TTC549 (cell line): ENCODE results near the gene MYZAP.

Source experiments
- FAIRE-seq: peaks from 2 replicates; lab custom pipeline; 2012; peaks lifted over from hg19 to GRCh38; lab: Jason Lieb, UNC

The MYZAP gene

DNA sequence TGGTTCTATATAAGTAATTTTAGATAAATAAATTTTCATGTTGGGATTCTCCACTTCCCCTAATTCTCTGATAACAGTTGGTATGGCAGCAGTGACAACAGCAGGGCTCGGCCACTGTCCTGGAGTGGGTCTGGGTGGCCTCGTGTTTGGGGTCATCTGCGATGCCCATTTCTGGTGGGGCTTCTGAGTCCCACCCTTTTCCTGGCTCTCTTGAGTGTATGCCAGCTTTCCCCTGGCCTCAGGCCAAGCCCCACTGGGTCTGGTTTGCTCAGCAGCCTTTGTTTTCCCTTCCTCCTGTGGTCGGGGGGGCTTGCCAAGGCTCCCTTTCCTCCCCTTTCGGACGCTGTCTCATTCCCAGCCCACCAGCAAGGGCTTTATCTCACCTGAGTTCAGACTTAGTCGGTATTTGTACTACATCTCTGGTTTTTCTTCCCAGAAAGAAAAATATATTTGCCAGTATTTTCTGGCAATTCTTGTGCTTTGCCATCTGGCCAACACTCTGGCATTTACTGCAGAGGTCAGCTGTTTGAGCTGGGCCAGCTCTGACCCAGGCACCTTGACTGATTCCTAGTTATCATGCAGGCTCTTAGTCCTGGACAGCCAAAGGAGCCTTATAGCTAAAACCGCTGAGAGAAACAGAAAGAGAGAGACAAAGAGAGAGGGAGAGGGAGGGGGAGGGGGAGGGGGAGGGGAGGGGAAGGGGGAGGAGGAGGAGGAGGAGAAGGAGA is 35.2 kb downstream of the MYZAP start:
- no peak for FAIRE-seq

GRCh38 chr15:57631386-57632110 is 39.8 kb downstream of the MYZAP start:
- FAIRE-seq = no peak

- no peak for FAIRE-seq
These were observed 42.6 kb downstream of the MYZAP start for GRCh38 chr15:57634290-57634689.

- FAIRE-seq = no peak
These were observed 43.7 kb downstream of the MYZAP start for GRCh38 chr15:57635300-57635909.

GRCh38 chr15:57637846-57638245 is 46.1 kb downstream of the MYZAP start:
- FAIRE-seq = no peak

GRCh38 chr15:57639306-57639705 is 47.6 kb downstream of the MYZAP start:
- no peak for FAIRE-seq

DNA sequence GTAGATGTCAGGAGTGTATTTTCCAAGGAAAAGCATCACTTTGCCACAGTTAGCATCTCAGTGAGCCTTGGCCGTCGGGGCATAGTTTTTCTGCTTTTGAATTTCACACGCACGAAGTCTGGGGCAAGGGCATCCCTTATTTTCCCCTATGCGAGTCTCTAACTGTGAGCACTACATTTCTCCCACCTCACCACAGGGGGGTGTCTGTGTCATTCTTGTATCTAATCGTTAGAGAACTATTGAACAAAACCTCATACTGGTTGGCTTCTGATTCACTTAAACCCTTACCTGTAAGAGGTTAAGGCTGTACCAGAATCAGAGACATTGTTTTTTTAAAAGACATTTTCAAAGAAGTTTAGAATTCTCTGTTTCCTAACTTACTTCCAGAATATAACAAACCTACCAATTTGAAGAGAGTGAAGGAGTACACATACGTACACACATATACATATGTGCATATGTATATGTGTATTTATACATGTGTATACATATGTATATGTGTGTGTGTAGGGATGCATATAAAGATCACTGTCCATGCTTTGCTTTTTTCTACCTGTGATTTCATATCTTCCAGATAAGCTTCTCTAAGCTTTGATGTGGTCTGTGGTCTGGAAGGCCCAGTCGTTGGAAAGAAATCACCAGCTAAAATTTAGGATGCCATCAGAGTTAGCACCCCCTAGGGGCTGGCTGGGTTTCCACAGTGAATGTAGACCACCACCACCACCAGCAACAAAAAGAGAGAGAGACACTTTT is 49.4 kb downstream of the MYZAP start:
- no peak for FAIRE-seq

DNA sequence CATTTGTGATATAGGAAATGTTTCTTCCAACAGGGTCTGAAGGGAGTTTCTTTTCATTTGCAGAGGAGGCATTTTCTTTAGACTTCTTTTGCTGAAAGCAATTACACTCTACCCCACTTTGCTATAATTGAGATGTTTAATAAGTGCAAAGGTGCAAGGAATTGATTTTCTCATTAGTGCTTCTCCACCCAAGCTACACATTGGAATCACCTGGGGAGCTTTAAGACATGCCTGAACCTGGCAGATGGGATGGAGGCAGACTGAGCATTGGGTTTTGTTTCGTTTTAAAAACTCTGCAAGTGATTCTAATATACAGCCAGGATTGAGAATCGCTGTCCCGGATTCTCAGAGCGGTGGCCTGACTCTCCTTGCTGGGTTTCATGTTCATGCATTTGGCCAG is 52.1 kb downstream of the MYZAP start:
- no peak for FAIRE-seq

DNA sequence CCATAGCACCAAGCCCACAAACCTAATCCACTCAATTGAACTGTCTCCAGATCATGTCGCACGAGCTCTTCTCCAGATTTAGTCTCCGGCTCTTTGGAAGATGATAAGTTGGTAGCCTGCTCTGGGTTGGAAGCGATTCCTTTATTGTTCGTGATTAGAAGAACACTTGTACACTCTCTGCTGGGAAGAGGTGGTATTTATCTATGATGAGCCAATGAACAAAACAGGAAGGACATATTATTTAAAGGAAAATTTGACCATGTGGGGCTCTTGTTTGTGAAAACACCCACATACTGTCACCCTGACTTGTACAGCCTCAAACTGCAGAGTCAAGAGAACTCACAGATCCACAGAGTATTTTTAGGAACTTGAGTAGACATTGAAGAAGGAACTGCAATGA is 54.4 kb downstream of the MYZAP start:
- FAIRE-seq = no peak

DNA sequence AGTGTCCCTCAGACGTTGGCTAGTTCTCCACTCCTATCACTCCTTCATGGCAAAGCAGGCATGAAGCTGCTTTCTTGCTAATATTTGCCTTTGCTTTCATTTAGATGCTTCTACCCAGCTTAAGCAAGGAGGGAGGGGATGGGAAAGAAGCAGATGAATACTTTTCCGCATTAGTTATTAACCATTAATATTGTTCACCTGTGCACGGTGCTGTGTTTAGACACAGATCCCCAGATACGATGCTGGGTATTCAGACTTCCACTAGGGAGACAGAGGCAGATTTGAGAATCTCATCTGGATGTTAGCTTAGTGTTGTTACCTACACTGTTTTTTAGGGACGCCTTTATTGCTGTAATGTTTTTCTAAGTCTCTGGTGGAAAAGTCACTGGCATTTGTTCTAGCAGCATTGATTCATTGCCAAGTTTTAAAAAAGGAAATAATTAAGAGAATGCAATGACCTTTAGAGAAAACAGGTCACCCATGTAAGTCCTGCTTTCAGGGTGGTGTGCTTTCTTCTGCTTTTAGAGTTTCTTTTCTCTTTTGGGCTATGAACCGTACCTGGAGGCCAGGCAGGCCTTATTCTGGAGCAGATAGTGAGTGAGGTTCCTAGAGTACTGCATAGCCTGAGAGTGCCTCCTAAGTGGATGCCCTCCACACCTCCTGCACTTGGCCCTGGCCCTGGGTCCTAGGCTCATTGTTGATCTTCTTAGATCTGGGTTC is 55.5 kb downstream of the MYZAP start:
- no peak for FAIRE-seq

- no peak for FAIRE-seq
These were observed 56.1 kb downstream of the MYZAP start for GRCh38 chr15:57647791-57648130.

DNA sequence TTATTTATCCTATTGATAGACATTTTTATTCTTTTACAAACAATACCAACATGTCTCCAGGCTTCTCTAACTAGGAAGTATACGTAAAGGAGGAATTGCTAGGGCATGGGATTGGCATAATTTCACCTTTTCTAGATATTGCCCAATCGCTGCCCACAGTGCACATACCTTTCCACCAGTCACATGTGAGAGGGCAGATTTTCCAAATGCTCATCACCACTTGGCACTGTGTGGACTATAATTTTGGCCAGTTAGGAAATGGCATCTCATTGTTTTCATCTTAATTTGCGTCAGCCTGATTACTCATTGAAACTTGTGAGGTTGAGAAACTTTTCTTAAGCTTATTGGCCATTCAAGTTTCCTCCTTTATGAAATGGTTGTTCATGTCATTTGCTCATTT is 57.4 kb downstream of the MYZAP start:
- no peak for FAIRE-seq

DNA sequence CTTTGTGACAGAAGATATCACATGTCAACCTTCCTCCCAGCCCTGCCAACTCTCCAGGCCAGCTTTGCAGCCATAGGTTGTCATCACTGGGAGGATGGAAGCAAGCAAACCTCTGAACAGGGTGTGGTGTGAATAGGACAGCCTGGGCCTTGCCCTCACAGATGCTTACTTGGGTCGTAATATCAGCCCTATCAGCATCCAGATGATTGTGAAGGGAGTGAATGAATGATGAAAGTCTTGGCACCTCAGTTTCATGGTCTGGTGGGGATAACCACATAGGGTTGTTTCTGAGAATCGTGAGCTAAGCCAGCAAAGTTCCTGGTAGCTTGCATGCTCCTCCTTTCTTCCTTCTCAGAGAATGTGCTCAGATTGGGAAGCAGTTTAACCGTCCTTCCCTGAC is 59.7 kb downstream of the MYZAP start:
- FAIRE-seq = no peak

GRCh38 chr15:57652481-57652880 is 60.8 kb downstream of the MYZAP start:
- FAIRE-seq = no peak

DNA sequence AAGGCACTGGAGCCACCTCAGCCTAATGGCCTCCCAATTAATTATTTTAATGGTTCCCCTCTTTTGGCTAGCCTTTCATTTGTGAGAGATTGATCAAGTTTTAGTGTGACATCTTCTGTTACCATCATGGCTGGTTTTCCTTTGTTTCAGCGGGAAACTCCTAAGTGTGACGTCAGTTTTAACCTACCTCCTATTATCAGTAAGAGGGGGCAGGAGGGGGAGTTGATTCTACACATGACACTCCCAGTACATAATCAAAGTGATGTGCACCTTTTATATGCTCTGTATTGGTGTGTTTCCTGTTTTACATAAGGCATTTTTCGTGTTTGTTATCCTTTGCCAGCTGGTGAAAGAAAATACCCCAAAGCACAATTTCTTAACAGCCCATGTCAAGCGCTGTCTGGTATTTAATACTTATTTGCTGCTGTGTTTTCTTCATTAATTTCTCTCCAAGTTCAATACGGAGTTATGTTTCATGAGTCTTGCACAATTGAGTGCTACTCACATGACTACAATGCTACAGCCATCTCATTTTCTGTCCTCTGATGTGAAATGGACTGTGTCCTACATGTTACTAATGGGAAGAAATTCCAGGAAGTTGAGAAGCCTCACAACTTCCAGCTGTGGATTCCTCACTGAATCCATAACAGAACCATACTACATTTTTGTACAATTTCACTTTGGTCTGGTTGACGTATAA is 62.6 kb downstream of the MYZAP start:
- no peak for FAIRE-seq

DNA sequence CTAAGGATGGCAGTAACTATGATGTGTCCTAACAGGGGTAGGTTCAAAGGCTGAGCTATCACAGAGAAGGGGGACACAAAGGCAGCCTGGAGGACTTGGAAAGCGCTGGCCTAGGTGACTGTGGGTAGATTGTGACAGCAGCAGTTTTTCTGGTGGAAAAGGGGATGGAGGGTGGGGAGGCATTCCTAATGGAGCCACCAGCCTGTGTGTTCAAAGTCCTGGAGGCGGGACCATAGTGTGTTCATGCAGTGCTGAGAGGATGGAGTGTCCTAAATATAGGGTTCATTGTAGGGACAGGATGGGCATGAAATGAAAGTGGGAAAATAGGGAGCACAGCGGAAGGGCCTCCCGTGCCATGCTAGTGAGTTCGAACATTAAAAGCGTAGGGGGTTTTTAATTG is 63.3 kb downstream of the MYZAP start:
- FAIRE-seq = no peak

DNA sequence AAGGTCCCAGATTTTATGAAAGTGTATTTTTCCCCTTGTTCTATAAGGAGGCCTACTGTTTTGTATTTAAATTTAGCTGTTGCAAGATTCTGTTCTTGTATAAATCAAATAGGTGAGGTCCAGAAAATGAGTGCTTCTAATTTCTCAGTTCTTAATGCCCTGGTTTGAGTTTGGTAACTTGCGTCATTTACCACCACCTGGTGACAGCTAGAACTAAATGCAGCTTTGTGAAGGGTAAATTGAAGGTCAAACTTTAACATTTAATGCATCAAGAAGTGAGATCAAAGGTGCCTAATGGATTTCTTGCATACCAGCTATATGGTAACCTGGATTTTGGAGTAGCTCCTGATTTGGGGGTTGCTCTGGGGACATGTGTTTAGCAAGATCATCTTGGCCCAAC is 64.1 kb downstream of the MYZAP start:
- FAIRE-seq = no peak

DNA sequence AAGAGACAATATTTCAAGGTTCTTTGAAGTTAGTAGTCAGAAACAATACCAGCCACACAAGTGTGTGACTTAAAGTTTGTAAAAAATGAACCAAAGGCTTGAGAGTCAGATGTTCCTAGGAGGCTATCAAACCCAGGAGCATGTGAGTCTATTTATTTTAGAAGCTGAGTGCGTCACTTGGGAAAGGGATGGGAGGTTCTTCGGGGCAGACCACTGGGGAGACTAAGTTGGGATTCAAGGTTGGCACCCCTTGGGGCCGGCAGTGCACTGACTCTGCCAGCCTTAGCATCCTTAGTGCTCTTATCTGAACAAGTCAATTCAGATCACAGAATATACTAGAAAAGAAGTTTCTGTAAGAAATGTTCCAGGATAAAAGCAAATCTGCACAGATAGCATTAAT is 64.7 kb downstream of the MYZAP start:
- FAIRE-seq = no peak

DNA sequence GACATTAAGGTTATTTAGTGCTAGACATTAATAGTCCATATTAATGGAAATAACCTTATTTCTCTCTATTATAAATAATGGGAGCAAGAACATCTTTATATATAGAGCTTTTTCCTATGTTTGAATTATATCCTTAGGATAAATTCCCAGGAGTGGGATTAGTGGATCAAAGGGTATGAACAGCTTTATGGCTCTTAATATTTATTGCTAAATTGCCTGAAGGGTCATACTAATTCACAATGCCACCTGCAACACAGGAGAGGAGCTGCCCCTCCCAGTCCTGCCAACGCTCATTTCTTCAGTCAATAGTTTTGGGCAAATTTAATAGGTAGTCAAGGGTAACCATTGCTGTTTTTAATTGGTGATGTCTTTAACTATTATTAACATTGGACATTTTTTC is 65.9 kb downstream of the MYZAP start:
- FAIRE-seq = no peak

DNA sequence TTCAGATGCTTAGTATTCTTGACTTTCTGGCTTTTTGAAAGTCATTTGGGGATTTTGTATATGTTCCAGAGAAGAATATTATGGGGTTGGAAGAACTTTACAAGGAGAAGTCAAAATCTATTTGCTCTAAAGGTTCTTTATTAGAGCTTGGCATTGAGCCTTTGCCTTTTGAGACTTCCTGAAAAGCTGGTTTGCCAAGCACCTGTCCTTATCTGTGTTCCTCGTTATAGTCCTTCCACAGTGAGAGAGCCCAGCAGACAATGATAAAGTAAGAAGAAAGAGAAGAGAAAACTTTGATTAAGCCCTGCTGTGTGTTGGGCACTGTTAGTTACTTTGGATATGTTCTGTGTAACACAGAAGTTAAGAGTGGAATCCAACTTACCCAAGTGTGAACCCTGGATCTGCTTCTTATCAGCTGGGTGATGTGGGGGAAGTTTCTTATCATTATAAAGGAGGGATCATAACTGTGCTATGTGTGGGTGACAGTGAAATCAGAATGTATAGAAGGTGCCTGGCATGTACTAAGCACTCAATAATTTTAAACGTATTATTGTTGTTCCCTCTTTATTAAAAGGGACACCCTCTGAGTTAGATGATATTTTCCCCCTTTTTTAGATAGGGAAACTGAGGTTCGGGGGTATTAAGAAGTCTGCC is 70.5 kb downstream of the MYZAP start:
- FAIRE-seq = no peak

DNA sequence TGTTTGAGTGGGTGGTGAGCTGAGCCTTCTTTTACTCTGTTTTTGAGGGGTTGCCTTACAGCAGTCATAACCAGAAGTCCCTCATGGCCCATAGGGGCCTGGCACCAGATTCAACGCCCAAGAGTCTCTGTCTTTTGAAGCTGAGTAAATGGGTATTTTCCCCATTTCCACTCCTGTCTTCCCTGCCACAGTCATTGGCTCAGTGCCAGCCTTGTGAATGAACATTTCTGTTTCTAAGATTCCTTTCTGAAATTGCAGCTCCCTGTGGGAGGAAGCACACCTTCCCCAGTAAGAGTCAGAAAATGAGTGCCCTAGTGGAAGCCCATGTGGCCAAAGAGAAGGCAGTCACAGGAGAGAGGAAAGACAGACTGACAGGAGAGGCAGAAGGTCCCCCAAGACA is 71.1 kb downstream of the MYZAP start:
- FAIRE-seq = no peak
